ENCODE results near the gene ZBTB1.
"Not testable (repeated sequence)": the region's sequence is repeated elsewhere in the genome, so short reads cannot be mapped to it uniquely, and the experiment has no call there.

The ZBTB1 gene

DNA sequence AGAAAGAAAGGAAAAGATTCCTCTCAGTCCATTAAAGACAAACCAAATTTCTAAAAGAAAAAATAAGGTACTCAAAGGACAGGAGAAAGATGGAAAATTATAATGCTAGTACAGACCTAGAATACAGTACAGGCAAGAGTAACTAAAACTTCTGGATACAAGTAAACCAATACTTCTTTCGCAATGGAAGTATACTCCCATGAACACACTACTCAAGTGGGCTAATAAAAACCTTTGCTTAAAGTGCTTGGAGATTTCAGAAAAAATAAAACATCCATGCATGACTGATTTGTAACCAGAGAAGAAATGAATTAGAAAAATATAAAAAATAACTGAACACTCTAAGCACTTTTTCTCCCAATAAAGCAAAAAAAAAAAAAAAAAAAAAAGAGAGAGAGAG is 4.5 kb upstream of the ZBTB1 start:
- no peak for DNase-seq (ENCODE audit: low spot score)

DNA sequence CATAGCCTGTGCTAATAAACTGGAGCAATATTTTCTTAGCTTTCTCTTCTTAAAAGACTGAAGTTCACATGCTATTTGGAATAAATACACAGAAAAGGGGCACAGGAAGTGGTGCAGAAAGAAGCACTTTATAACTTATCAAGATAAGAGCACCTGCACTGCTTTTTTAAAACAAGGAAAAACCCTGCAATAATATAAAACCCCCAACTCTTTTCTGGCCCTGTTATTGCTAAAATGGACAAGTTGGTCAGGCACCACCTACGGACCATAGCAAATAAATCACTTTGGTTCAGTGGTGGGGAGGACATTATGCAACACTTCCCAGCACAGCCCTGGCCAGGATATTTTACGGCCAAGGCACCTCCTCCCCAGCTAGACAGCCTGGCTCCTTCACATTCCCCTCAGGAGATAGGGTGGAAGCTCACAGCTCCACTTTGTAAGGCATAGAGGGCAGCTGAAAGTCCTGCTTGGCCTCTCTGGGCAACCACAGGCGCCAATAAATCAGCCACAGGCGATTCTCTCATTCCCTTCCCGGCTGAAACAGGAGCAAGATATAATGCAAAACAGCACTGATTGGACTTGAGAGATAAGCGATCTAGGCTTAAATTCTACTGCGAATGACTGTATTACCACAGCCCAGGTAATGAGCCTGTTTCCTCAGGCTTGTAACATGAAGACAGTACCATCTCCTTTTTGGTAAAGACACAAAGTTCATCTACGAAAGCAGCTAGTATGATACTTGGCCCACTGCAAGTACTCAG is 3.0 kb upstream of the ZBTB1 start:
- no peak for DNase-seq (ENCODE audit: low spot score)

DNA sequence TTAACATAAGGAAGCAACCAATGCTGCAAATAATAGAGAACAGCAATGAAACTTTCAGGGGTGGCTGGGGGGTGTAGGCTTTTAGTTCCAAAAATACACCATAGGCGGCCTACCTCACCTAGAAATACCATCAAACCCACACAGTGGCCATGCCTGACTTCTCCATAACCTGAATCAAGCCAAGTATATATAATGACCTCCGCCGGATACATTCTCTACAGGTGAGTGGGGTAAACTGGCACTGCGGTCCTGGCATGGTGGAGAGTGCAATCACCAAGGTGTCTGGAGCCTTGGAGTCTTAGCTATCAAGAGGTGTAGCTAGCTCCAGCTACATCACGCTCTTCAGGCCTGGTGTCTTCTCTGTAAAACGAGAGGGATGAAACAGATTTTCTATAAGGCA is 2.1 kb upstream of the ZBTB1 start:
- DNase-seq (ENCODE audit: low spot score): no peak

DNA sequence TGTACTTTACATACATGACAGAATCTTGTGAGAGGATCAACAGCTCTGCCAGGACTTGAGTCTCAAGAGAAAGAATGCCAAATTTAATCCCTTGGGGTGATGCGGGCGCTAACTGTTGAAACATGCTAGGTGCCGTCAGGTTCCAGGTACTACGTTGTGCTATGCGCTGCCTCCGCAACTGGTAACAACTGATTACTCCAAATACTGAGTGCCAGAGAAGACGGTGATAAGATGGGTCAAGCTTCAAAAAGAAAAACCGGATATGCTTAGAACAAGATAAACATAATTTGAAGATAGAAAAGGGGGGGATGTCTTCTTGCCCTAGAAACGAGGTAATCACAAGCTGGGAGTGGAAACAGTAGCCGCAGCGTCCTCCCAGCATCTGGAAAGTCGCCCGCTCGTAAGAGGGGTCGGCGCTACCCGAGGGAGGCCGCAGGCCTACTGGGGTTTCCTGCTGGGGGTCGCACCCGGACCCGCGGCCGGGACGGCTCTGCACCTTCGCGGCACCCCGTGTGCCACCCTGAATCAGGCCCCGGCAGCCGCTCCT is 1.6 kb upstream of the ZBTB1 start:
- DNase-seq (ENCODE audit: low spot score): no peak

DNA sequence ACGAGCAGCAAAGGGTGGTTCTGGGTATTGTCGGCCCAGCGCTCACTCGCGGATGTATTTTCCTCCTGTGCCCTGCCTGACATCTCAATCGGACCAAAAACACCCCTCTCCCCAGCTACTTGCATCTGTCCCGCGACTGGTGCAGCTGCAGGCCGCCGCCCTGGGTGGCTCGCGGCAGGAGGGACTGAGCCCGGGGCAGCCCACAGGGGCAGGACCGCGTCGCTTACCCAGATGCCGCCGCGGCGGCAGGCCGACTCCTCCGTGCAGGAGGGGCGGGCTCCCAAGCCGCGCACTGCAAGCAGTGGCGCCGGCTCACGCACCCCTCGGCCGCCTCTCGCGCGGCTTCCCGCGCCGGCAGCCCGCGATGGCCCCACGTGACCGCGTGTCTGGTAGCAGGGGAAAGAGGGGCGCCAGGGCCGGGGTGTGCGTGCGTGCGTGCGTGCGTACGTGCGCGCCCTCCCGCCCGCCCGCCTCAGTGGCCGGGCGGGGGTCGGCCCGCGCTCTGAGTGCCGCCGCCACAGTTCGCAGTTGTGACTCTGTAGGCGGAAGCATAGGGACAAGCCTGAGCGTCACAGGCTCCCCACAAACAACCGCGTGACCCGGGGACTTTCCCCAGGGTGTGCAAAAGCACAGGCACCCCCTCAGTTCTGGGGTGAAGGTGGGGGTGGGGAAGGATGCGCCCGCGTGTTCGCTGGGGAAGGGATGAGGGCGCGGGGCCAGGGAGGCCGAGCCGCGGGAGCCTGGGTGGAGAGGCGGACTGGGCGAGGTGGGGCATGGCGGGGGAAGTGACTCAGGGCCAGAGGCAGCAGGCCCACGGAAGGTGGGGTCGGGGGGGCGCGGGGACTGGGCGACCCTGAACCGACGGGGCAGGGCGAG is 898 bp upstream of the ZBTB1 start, which contains the start of gene ZBTB25:
Gene ZBTB25, minus strand, starts transcription at position 405 of the 876 bp plus-strand sequence. CDS start 13,305 bp downstream, outside the sequence.
- peak; percentile 94 for DNase-seq (ENCODE audit: low spot score)

DNA sequence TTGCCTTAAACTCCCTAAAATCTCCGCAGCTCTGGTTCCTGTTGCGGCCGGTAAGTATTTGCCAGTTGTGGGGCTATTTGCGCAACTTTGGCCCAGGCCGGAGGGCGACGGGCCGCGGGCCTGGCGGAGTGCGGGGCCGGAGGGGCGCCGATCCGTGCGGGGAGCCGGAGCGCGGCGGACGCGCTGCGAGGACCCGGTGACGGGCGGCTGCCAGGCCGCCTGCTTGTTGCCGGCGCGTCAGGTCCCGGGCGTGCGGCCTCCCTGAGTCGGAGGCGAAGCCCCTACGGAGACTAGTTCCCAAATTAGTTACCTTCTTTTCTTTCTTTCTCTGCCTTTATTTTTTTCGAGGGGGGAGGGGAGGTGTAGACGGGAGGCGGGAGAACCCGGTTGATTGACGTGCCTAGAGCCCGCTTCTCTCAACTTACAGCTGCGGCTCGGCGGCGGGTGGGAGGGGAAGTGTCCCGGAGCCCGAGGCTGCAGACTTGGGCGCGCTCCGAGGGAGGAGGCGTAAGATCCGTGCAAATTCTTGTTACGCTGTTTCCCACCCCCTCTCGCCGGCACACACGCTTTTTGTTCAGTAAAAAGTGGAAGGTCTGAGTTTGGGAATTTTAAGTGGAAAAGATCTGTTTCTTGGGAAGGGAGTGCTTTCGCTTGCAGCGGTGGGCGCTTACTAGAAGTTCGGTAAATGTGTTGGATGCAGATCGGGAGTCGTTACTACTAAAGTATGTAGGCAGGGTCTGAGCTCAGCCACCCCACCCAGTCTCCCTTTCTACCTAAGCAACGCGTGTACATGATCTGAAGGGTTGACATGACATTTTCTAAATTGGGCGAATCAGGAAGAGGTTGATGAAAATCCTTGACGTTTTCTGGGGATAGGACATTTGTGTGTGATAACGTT is 576 bp downstream of the ZBTB1 start:
- peak; percentile 93 for DNase-seq (ENCODE audit: low spot score)

DNA sequence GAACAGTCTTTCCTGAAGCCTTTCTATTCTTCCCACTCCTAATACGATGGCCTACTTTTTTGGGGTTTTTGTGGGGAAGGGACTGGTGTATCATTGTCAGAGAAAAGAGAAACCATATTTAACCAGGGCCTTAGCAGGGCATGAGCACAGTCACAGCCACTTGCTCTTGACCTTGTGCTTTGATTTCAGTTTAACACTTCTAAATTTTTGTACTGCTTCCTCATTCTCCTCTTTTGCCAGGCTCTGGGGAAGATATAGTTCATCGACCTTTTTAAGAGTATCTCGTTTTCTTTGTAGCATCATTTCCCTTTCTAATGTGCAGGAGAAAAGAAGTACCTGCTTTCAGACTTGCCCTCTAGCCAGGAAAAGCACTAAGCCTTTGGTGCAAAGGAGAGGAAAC is 2.2 kb downstream of the ZBTB1 start:
- no peak for DNase-seq (ENCODE audit: low spot score)

DNA sequence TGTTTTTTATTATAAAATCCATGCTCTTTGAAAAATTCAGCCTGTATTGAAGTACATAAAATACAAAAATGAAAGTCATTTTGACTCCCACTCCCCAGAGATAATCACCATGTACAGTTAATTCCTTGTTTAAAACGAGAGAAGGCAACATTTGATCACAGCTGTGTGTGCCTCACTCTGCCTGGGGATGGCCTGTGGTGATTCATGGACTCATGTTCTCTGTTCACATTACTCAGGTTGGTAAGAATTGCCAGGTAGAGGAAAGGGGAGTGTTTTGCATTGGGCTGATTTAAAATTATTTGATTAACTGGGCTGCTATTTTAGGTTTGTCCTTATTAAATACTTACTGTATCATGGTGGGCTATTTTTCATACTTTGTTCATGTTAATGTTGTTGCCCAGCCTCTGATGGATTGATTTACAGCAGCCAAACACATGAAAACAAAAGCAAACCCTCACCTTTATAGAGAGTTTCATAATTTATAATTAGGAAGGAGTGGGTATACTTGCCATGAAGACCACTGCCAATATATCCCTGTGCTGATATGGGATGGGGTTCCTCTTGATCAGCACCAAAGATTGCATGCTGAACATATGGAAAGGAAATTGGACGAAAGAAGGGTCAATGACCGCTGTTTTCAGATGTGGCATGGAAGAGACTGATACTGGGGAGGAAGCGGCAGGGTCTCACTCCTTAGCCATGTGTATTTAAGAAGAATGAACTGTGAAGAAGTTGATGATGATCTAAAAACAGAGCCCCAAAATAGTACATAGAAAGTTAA is 3.0 kb downstream of the ZBTB1 start:
- no peak for DNase-seq (ENCODE audit: low spot score)

DNA sequence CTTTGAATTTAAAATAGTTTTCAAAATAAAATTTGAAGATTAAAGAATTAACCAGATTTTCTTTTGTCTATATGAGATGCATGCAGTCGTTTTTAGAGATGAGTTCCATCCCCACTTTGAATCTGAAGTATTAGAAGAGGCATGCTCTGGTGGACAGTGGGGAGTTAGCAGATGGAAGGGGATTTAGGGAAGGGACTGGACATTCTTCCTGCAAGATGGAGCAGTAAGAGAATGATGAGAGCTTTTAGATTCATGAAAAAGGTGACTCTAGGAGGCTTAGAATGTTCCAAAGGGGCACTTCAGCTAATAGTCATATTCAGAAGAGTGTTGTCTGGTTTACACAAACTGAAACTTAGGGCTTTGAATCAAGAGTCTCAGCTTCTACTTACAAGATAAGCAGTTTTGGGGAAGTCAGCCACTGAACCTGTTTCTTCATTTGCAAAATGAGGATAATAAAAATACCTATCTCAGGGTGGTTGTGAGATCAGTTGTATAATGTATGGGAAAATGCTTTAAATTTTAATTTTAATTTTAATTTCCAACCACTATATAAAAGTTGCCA is 3.7 kb downstream of the ZBTB1 start:
- no peak for DNase-seq (ENCODE audit: low spot score)

DNA sequence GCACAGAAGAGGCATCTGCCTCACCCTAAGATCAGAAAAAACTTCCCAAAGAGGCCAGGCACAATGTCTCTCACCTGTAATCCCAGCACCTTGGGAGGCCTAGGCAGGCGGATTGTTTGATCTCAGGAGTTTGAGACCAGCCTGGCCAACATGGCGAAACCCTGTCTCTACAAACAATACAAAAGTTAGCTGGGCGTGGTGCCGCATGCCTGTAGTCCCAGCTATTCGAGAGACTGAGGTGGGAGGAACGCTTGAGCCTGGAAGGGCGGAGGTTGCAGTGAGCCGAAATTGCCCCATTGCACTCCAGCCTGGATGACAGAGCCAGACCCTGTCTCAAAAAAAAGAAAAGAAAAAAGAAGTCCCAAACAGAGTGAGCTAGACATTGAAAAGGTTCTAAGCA is 4.5 kb downstream of the ZBTB1 start:
- no peak for DNase-seq (ENCODE audit: low spot score)

DNA sequence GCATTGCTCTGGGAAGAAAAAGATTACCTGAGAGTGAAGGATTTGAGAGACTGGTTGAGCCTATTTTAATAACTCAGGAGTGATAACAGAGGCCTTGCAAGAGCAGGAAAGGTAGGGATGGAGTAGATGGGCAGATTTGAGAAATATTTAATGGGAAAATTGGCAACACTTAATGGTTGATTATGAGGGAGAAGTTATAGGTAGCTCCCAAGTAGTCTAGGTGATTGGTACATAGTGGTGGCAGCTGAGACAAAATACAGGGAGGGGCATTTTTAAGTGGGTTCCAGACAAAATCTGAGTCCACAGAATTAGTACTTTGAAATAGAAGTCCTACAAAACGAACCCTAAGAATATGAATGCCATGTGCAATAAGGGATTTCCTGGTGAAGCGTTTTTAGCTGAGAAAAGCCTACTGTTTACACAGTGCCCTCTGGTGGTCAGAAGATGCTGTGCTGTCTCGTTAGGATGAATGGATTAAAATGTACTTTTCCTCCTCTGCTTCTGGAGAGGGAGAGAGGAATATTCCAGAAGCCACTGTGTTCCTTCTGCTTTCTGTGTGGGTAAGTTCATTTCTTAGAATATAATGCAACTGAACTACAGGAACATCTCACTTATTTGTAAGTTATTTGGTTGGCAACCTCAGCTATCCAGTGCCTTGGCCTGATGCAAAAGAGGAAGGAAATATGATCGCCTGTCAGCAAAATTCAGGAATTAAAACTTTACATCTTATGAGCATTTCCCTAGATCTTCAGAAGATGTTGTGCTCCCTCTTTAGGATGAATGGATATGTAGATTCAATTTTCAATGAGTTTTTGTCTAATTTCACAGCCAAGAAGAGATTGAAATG is 6.5 kb downstream of the ZBTB1 start:
- no peak for DNase-seq (ENCODE audit: low spot score)

DNA sequence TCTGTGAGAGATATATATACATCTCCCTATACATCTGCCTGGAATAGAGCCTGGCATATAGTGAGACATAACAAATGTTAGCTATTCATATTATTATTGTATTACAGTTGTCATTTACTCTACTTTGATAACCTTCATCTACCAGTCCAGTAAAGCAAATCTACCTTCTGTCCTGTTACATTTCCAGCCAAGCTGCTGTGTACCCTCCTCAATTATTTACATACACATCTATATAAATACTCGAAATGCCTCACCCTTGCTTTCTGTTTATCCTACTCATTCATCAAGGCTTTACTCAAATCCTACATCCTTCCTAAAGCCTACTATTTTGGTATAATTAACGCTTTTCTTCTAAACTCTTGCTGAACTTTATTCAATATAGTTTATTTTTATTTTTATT is 8.7 kb downstream of the ZBTB1 start:
- no peak for DNase-seq (ENCODE audit: low spot score)

DNA sequence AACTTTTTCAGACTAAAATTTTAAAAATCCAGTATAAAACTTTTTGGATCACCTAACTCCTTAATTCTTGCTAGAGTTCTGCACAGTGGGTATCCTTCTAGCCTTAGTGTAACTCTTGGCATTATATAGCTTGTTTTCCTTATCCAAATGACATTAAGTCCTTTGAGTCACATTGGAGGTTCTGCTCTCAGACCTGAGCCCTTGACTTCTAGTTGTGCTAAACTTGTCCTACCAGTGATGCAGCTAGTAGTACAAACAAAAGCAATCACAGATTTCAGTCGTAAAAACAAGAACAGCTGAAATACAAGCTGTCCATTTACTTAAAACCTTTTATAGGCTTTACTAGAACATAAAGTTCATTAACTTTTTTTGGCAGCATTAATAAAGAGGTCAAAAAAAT is 10.5 kb downstream of the ZBTB1 start:
- DNase-seq (ENCODE audit: low spot score): no peak

DNA sequence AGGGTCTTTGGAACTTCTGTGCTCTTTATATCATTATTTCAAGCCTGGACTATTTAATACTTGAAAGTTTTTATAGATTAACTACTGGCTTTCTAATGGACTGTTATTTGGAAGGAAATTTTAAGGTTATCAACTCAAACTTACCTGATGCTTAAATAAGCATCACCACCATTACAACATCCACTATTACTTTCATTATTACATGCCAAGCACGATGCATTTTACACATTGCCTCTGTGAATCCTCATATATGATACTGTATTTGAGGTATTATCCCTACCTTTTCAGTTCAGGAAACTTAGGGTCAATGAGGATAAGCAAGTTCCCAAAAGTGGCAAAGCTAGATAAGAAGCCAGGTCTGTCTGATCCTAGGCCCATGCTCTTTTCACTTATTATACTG is 12.4 kb downstream of the ZBTB1 start:
- DNase-seq (ENCODE audit: low spot score): no peak

DNA sequence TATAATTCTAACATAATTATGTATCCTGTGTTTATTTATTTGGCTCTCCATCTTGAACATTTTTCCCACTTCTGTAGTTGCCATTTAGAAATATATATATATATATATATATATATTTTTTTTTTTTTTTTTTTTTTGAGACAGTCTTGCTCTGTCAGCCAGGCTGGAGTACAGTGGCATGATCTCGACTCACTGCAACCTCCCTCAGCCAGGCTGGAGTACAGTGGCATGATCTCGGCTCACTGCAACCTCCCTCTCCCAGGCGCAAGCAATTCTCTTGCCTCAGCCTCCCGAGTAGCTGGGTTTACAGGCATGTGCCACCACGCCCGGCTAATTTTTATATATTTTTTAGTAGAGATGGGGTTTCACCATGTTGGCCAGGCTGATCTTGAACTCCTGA is 13.1 kb downstream of the ZBTB1 start:
- not testable (repeated sequence) for DNase-seq (ENCODE audit: low spot score)

DNA sequence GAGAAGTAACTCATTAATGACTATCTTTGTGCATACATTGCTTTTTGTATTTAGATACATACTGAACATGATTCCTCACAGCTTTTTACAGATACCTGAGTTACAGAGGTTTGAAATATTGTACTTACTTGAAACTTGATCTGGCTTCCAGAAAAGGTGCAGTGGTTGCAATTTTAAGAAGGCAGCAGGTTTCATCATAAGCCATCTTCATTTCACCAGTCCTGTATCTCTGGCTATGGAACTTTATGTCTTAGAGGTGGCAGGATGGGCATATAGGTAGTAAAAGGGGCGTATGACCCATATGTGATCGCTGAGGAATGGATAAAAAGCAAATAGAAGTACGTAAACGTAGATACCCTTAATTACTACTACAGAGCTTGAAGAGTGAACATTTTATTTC is 13.7 kb downstream of the ZBTB1 start:
- no peak for DNase-seq (ENCODE audit: low spot score)

DNA sequence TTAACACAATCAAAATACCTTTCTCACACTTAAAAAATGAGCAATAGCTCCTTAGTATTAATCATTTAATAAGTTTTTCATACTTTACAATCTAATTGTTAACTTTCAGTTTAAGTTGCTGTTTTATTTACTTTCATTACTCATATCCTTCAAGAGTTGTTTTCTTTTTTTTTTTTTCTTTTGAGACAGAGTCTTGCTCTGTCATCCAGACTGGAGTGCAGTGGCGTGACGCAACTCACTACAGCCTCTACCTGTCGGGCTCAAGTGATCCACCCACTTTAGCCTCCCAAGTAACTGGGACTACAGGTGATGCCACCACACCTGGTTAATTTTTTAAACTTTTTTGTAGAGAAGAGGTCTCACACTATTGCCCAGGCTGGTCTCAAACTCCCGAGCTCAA is 16.1 kb downstream of the ZBTB1 start:
- no peak for DNase-seq (ENCODE audit: low spot score)

DNA sequence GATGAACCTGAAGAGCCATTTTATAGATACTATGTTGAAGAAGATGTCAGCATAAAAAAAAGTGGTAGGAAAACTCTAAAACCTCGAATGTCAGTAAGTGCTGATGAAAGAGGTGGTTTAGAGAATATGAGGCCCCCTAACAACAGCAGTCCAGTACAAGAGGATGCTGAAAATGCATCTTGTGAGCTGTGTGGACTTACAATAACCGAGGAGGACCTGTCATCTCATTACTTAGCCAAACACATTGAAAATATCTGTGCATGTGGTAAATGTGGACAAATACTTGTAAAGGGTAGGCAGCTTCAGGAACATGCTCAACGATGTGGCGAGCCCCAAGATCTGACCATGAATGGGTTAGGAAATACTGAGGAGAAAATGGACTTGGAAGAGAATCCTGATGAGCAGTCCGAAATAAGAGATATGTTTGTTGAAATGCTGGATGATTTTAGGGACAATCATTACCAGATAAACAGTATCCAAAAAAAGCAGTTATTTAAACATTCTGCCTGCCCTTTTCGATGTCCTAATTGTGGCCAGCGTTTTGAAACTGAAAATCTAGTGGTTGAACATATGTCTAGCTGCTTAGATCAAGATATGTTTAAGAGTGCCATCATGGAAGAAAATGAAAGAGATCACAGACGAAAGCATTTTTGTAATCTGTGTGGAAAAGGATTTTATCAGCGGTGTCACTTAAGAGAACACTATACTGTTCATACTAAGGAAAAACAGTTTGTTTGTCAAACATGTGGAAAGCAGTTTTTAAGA is 18.2 kb downstream of the ZBTB1 start:
- no peak for DNase-seq (ENCODE audit: low spot score)

DNA sequence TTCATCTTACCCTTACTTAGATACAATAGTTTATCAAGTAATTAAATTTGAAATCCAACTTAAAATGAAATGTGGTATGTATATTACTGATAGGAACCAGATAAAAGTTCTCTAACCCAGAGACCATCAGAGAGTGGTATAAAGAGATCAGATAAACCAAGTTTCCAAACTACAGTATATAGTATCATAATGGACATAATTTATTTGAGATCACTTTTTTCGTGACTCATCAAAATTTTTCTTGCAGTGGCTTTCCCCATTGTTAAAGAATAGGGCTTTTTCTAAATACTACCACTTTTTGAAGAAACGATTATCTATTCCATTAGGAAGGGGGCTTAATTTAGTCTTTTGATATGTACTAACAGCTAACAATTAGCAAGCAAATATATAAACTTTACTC is 20.8 kb downstream of the ZBTB1 start:
- no peak for DNase-seq (ENCODE audit: low spot score)

Data from left forelimb (tissue), 1 donor.